AG04449 (cell line): ENCODE data around the gene ITPR3.

Experiments used
- CTCF ChIA-PET: fragments of 350-600 bp; formaldehyde crosslinking; extraction: SDS; loops from one replicate; lab custom pipeline; 2021; ENCODE audit warnings: antibody characterized with exemption; lab: Yijun Ruan, JAX
- POLR2A ChIA-PET: fragments of 400-600, 350-600 bp; formaldehyde crosslinking; extraction: SDS; loops from one replicate; lab custom pipeline; 2020; ENCODE audit warnings: antibody characterized with exemption, inconsistent platforms; lab: Yijun Ruan, JAX
- DNase-seq: peaks from one replicate; pipeline ENCODE4 v3.0.0-alpha.2; 2010; ENCODE audit warnings: low read depth, low spot score
- H3K4me3 ChIP-seq: 2 replicates; pipeline ENCODE4 v1.5.1; 2011; ENCODE audit warnings: low read depth, mild to moderate bottlenecking, control low read depth, low read length
- TF ChIP-seq, protein P1 (sequence below): IDR thresholded peaks from one replicate; pipeline ENCODE4 v1.5.1; 2011; ENCODE audit warnings: mild to moderate bottlenecking, moderate library complexity, low read length, control low read depth, inconsistent platforms; ENCODE audit not compliant: insufficient read depth; ENCODE audit errors: missing control alignments

ITPR3 gene

DNA sequence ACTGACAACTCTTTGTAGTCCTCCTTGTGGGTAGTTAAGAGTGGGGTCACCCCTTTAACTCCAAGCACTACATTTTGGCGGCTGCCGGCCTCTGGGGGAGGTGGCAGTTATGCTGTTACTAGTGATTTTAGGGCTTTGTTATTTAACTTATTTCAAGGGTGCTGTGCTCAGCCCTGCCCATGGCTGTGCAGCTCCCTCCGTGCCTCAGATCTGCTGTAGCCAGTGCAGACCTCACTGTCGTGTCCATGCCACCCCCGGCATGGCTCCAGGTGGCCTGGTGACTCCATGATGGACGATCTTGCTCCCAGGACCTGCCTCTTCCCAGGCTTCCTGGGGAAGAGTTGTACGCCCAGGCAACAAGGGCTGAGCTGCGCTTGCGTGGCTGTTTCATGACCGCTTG lies 75.0 kb downstream of the ITPR3 start:
- TF ChIP-seq, protein P1, sequence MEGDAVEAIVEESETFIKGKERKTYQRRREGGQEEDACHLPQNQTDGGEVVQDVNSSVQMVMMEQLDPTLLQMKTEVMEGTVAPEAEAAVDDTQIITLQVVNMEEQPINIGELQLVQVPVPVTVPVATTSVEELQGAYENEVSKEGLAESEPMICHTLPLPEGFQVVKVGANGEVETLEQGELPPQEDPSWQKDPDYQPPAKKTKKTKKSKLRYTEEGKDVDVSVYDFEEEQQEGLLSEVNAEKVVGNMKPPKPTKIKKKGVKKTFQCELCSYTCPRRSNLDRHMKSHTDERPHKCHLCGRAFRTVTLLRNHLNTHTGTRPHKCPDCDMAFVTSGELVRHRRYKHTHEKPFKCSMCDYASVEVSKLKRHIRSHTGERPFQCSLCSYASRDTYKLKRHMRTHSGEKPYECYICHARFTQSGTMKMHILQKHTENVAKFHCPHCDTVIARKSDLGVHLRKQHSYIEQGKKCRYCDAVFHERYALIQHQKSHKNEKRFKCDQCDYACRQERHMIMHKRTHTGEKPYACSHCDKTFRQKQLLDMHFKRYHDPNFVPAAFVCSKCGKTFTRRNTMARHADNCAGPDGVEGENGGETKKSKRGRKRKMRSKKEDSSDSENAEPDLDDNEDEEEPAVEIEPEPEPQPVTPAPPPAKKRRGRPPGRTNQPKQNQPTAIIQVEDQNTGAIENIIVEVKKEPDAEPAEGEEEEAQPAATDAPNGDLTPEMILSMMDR: no peak
- ChIA-PET CTCF (interaction anchor here (1.6 to 12.5 kb wide), 2 partner anchors 17 to 108 kb away, joined by 3 to 161 read pairs; no protein-coding TSS in a partner anchor), POLR2A (interaction anchor here (2.4 kb wide), 1 partner anchor 9 kb away, joined by 12 read pairs; no protein-coding TSS in a partner anchor)
- no peak for DNase-seq
- H3K4me3 ChIP-seq: no peak overlapping the region

- H3K4me3 ChIP-seq: no peak overlapping the region
- TF ChIP-seq, protein P1: no peak
- ChIA-PET CTCF (interaction anchor here (0.9 to 12.5 kb wide), 4 partner anchors 8 to 109 kb away, joined by 3 to 161 read pairs (median 6); partner anchors contain the start of gene UQCC2), POLR2A (no interaction called here)
- DNase-seq: no peak
Measured at GRCh38 chr6:33696548-33697518, 75.7 kb downstream of the ITPR3 start.

DNA sequence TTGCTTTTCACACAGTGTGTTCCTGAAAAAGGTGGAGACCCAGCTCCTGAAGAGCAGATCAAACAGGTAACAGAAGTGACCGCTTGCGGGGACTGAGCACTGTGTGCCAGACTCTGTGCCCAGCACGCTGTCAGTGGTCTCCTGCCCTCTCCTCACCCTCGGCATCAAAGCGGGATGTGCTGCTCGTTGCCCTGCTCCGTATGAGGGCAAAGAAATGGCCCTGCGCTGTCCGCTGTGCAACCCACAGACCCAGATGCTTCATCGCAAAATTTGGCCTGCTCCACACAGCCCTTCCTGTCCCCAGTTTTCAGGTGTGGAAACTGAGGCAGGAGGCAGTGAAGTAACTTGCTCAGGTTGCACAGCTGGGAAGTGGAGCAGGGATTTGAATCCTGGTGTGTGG lies 76.7 kb downstream of the ITPR3 start:
- no peak overlapping the region for H3K4me3 ChIP-seq
- DNase-seq: no peak
- POLR2A ChIA-PET: no interaction called here
- CTCF ChIA-PET: interaction anchor here (0.9 to 12.5 kb wide), 4 partner anchors 7 to 110 kb away, joined by 3 to 161 read pairs (median 6); partner anchors contain the start of gene UQCC2
- TF ChIP-seq, protein P1: no peak

- no peak for DNase-seq
- TF ChIP-seq, protein P1: no peak
- ChIA-PET CTCF (interaction anchor here (0.6 to 1.3 kb wide), 3 partner anchors 109 to 113 kb away, joined by 3 to 7 read pairs (median 6); no protein-coding TSS in a partner anchor), POLR2A (no interaction called here)
- no peak overlapping the region for H3K4me3 ChIP-seq
Measured at GRCh38 chr6:33698494-33698893, 77.4 kb downstream of the ITPR3 start.

DNA sequence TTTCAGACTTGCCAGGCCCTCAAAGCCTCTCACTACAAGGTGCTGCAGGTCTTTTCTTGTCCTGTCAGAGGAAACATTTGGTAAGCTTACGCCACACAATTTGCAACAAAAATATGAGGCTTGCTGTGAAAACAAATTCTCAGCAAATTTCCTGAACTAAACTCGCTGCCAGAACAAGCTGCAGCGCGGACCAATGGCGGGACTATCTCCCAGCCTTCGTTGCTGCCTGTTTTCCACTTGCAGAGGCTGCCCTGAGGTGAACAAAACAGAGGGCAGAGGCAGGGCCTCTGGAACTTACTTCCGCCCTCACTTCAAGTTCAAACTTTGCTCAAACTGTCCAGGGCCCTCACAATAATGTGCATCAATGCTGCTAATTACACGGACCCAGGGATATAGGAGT lies 78.0 kb downstream of the ITPR3 start:
- DNase-seq: no peak
- H3K4me3 ChIP-seq: no peak overlapping the region
- POLR2A ChIA-PET: no interaction called here
- CTCF ChIA-PET: interaction anchor here (1.2 to 1.3 kb wide), 2 partner anchors 109 to 111 kb away, joined by 6 to 7 read pairs; no protein-coding TSS in a partner anchor
- TF ChIP-seq, protein P1: no peak

- CTCF ChIA-PET: interaction anchor here (0.6 to 16.2 kb wide), 21 partner anchors 10 to 309 kb away, joined by 3 to 539 read pairs (median 9); partner anchors contain the start of genes BAK1, ITPR3 and UQCC2
- POLR2A ChIA-PET: no interaction called here
- H3K4me3 ChIP-seq: no peak overlapping the region
- no peak for DNase-seq
- TF ChIP-seq, protein P1: no peak
Measured at GRCh38 chr6:33699739-33700138, 78.6 kb downstream of the ITPR3 start.
